GM12878 (cell line): Measurements from ENCODE around the gene RFTN2. TPM values are rescaled to one million over a fixed set of nuclear protein-coding genes. Genes with fewer than 3 reads are reported as not detected.

Experiments
- ASH2L ChIP-seq: fragments of 300-600, 200-600 bp; sonication (generic); IDR thresholded peaks from 2 replicates; pipeline ENCODE4 v1.6.1; 2017; ENCODE audit warnings: low read depth, mild to moderate bottlenecking, borderline replicate concordance
- ATF7 ChIP-seq: fragments of 450-650 bp; IDR thresholded peaks from 2 replicates; pipeline ENCODE4 v1.6.1; 2016; ENCODE audit warnings: low read depth, mild to moderate bottlenecking
- BRCA1 ChIP-seq: IDR thresholded peaks from 2 replicates; pipeline ENCODE4 v1.6.1; 2011; ENCODE audit warnings: low read depth, low read length, improper control_type of control experiment
- CEBPB ChIP-seq, 2 experiments: fragments of 150-350 bp in 1 of 2; IDR thresholded peaks; 2 replicates each; pipeline ENCODE4 v1.6.1; 2012 to 2014; ENCODE audit warnings: low read depth in 2 of 2, low read length in 2 of 2, borderline replicate concordance in 1 of 2, inconsistent platforms in 1 of 2
- CHD2 ChIP-seq: IDR thresholded peaks from 2 replicates; pipeline ENCODE4 v1.6.1; 2011; ENCODE audit warnings: low read depth, low read length, improper control_type of control experiment, borderline replicate concordance
- CREM ChIP-seq: IDR thresholded peaks from 2 replicates; pipeline ENCODE4 v1.6.1; 2014; ENCODE audit warnings: antibody characterized with exemption, low read depth
- E4F1 ChIP-seq: fragments of 450-650 bp; IDR thresholded peaks from 2 replicates; pipeline ENCODE4 v1.6.1; 2018; ENCODE audit warnings: borderline replicate concordance, mild to moderate bottlenecking; ENCODE audit not compliant: partially characterized antibody
- EED ChIP-seq: sonication (generic); IDR thresholded peaks from 2 replicates; pipeline ENCODE4 v1.6.1; 2016; ENCODE audit warnings: antibody characterized with exemption, low read depth
- ELK1 ChIP-seq: IDR thresholded peaks from 2 replicates; pipeline ENCODE4 v1.6.1; 2012; ENCODE audit warnings: low read depth, low read length, improper control_type of control experiment
- ESRRA ChIP-seq: IDR thresholded peaks from 2 replicates; pipeline ENCODE4 v1.6.1; 2012; ENCODE audit warnings: mild to moderate bottlenecking, low read length, improper control_type of control experiment
- ETV6 ChIP-seq, 2 experiments: fragments of 450-650 bp in 1 of 2; IDR thresholded peaks in 1 of 2; conservative IDR thresholded peaks in 1 of 2; 2 replicates each; pipeline ENCODE4 v1.6.1; 2014; ENCODE audit warnings: antibody characterized with exemption in 1 of 2, borderline replicate concordance in 1 of 2, low read depth in 1 of 2, mild to moderate bottlenecking in 1 of 2, moderate library complexity in 1 of 2
- FOXK2 ChIP-seq: fragments of 450-650 bp; IDR thresholded peaks from 2 replicates; pipeline ENCODE4 v1.6.1; 2017; ENCODE audit warnings: mild to moderate bottlenecking, moderate library complexity
- GABPA ChIP-seq: IDR thresholded peaks from 2 replicates; pipeline ENCODE4 v1.6.1; 2014; ENCODE audit warnings: antibody characterized with exemption, low read depth, mild to moderate bottlenecking, inconsistent platforms
- MEF2A ChIP-seq: IDR thresholded peaks from 2 replicates; pipeline ENCODE4 v1.6.1; 2011; ENCODE audit warnings: low read depth, mild to moderate bottlenecking, low read length, moderate library complexity; ENCODE audit not compliant: insufficient read depth
- NFXL1 ChIP-seq: fragments of 450-650 bp; IDR thresholded peaks from 2 replicates; pipeline ENCODE4 v1.6.1; 2017; ENCODE audit warnings: antibody characterized with exemption, mild to moderate bottlenecking, borderline replicate concordance
- PAX5 ChIP-seq: IDR thresholded peaks from 2 replicates; pipeline ENCODE4 v1.6.1; 2011; ENCODE audit warnings: low read depth, low read length, borderline replicate concordance
- RAD51 ChIP-seq: fragments of 450-650 bp; IDR thresholded peaks from 2 replicates; pipeline ENCODE4 v1.6.1; 2016; ENCODE audit warnings: moderate library complexity, mild to moderate bottlenecking, inconsistent platforms
- REST ChIP-seq: IDR thresholded peaks from 2 replicates; pipeline ENCODE4 v1.6.1; 2012; ENCODE audit warnings: mild to moderate bottlenecking, low read depth, low read length
- SMAD1 ChIP-seq: fragments of 450-650 bp; IDR thresholded peaks from 2 replicates; pipeline ENCODE4 v1.6.1; 2018; ENCODE audit warnings: mild to moderate bottlenecking, low read depth; ENCODE audit not compliant: partially characterized antibody
- SMARCA5 ChIP-seq: fragments of 450-650 bp; IDR thresholded peaks from 2 replicates; pipeline ENCODE4 v1.6.1; 2017; ENCODE audit warnings: mild to moderate bottlenecking
- SREBF2 ChIP-seq: IDR thresholded peaks from 2 replicates; pipeline ENCODE4 v1.6.1; 2012; ENCODE audit warnings: mild to moderate bottlenecking, low read length
- SUZ12 ChIP-seq: fragments of 200-600 bp; sonication (generic); IDR thresholded peaks from one replicate; pipeline ENCODE4 v1.6.1; 2018; ENCODE audit warnings: antibody characterized with exemption, mild to moderate bottlenecking; ENCODE audit not compliant: unreplicated experiment
- TCF3 ChIP-seq: IDR thresholded peaks from 2 replicates; pipeline ENCODE4 v1.6.1; 2012; ENCODE audit warnings: low read depth, mild to moderate bottlenecking, low read length, borderline replicate concordance; ENCODE audit not compliant: insufficient read depth
- polyA plus RNA-seq, 11 experiments: library from polyadenylated mRNA; depleted of rRNA in 4 of 11; unstranded in 6 of 11; stranded (reverse) in 5 of 11; fragments of >200 nt; fragmentation: Nextera tagmentation in 4 of 11; fragmentation: Illumina TruSeq in 1 of 11; extraction: Ambion mirVana in 4 of 11; extraction: Trizol in 1 of 11; gene quantifications; 1 replicate in 1 of 11; 2 replicates in 10 of 11; pipeline versions ENCODE4 v1.2.1 to v1.2.3, GENCODE V29; 2011 to 2016; ENCODE audit warnings: inconsistent platforms in 2 of 11, missing spikeins in 2 of 11, low read depth in 1 of 11
- total RNA-seq, 4 experiments: library from RNA; depleted of rRNA in 3 of 4; stranded (reverse); fragments of >200 nt in 3 of 4; fragmentation: Illumina TruSeq in 1 of 4; extraction: Trizol in 1 of 4; gene quantifications; 2 replicates each; pipeline versions ENCODE4 v1.2.1 to v1.2.3, GENCODE V29; 2013 to 2021

RFTN2 gene
- total and polyA plus RNA-seq, 10 of the 15 experiments (the other 5 are each of a cell fraction or from before 2014, with no cell fraction given), result 0.09 to 0.23 TPM; not detected in 8

GRCh38 chr2:197626965-197627625 lies 48.3 kb downstream of the RFTN2 start (continued):
- TF ChIP-seq EED (0 out of 2 replicates have a peak, but pooled peaks have one; percentile 37), REST (no peak), ESRRA (no peak), SUZ12 (no peak), GABPA (no peak), CHD2 (no peak), ASH2L (no peak), SMAD1 (no peak), TCF3 (no peak), NFXL1 (no peak), FOXK2 (no peak), SREBF2 (no peak), CEBPB (IDR thresholded peaks at IDR 0.05; ENCODE audit: borderline replicate concordance in 1 of 2, low read depth in 2 of 2, low read length in 2 of 2) (no peak), ATF7 (no peak), BRCA1 (no peak), E4F1 (no peak), RAD51 (no peak), MEF2A (no peak), ETV6 (conservative IDR thresholded peaks at IDR 0.05 in 1 of 2, IDR thresholded peaks at IDR 0.05 in 1 of 2; ENCODE audit: borderline replicate concordance in 1 of 2, low read depth in 1 of 2) (no peak), SMARCA5 (0 out of 2 replicates have a peak, but pooled peaks have one; percentile 31), ELK1 (no peak), PAX5 (no peak), CREM (no peak)
